RWPE2 (cell line): Measurements from ENCODE around the gene FAM187B.

Experiments
- ATAC-seq: fragments of 200-7000 bp; cut with Tn5 transposase; 3 replicates; pipeline ENCODE4 v1.9.1; 2021; ENCODE audit warnings: low read depth
- DNase-seq: peaks from one replicate; pipeline ENCODE4 v3.0.0-alpha.2; 2020; ENCODE audit warnings: low spot score
- H3K27ac ChIP-seq: fragments of 450-650 bp; 2 replicates; pipeline ENCODE4 v1.5.1; 2017; ENCODE audit warnings: mild to moderate bottlenecking; ENCODE audit not compliant: poor library complexity, severe bottlenecking
- H3K27me3 ChIP-seq: fragments of 250-450 bp; sonication (Bioruptor Pico); 2 replicates; pipeline ENCODE4 v1.5.1; 2021; ENCODE audit warnings: mild to moderate bottlenecking, moderate library complexity; ENCODE audit not compliant: insufficient read depth, poor library complexity, severe bottlenecking
- H3K36me3 ChIP-seq: fragments of 250-450 bp; sonication (Bioruptor Pico); 2 replicates; pipeline ENCODE4 v1.5.1; 2020; ENCODE audit warnings: low read depth, mild to moderate bottlenecking, moderate library complexity
- H3K4me1 ChIP-seq: fragments of 250-450 bp; sonication (Bioruptor Pico); 2 replicates; pipeline ENCODE4 v1.5.1; 2021; ENCODE audit warnings: mild to moderate bottlenecking, moderate library complexity; ENCODE audit not compliant: insufficient read depth, poor library complexity, severe bottlenecking
- H3K4me3 ChIP-seq: fragments of 250-450 bp; sonication (Bioruptor Pico); 2 replicates; pipeline ENCODE4 v1.5.1; 2021; ENCODE audit warnings: mild to moderate bottlenecking, moderate library complexity; ENCODE audit not compliant: severe bottlenecking
- H3K9me3 ChIP-seq: fragments of 250-450 bp; sonication (Bioruptor Pico); 2 replicates; pipeline ENCODE4 v1.5.1; 2021; ENCODE audit warnings: mild to moderate bottlenecking, moderate library complexity; ENCODE audit not compliant: severe bottlenecking
- CTCF ChIP-seq: fragments of 450-650 bp; IDR thresholded peaks from one replicate; pipeline ENCODE4 v1.5.1; 2017; ENCODE audit warnings: mild to moderate bottlenecking, moderate library complexity; ENCODE audit not compliant: poor library complexity, severe bottlenecking

FAM187B gene

GRCh38 chr19:35254341-35255297 lies 26.1 kb upstream of the FAM187B start:
- DNase-seq (no peak), ATAC-seq (no peak)
- H3K27me3 ChIP-seq, result no peaks in the 10 kb centered on the region
- H3K27ac ChIP-seq, result no peak overlapping the region
- H3K4me1 ChIP-seq, result no peaks in the 10 kb centered on the region
- H3K36me3 ChIP-seq, result peaks cover 64% of the 10 kb centered on the region
- no peak for TF ChIP-seq CTCF
- no peaks in the 10 kb centered on the region for H3K9me3 ChIP-seq
- no peak overlapping the region for H3K4me3 ChIP-seq

- H3K4me1 ChIP-seq, result no peaks in the 10 kb centered on the region
- ATAC-seq, result no peak
- H3K36me3 ChIP-seq, result peaks cover 57% of the 10 kb centered on the region
Observed at GRCh38 chr19:35253316-35254286, 25.1 kb upstream of the FAM187B start.

DNA sequence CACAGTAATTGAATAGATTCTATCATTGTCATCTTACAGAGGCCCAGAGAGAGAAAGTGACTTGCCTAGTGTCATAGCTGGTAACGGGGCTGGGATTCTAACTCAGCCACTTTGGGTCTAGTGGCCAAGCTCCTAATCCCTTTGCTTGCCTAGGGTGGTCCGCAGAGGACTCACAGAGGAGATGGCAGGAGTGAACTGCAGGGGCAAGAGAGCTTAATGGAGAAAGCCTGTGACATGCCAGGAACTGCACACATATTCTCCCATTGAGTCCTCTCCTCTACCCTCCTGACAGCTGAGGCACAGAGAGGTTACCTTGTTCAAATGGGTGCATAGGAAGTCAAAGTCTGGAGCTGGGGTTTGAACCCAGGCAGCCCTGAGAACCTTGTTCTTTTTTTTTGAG lies 22.9 kb upstream of the FAM187B start:
- ATAC-seq (no peak), DNase-seq (no peak)
- Histone ChIP-seq H3K9me3 (no peaks in the 10 kb centered on the region), H3K36me3 (peaks cover 49% of the 10 kb centered on the region), H3K27me3 (no peaks in the 10 kb centered on the region), H3K4me3 (no peak overlapping the region), H3K27ac (no peak overlapping the region), H3K4me1 (no peaks in the 10 kb centered on the region)
- TF ChIP-seq CTCF, result no peak

More at GRCh38 chr19:35253316-35254286, 25.1 kb upstream of the FAM187B start:
- Histone ChIP-seq H3K4me3 (no peak overlapping the region), H3K9me3 (no peaks in the 10 kb centered on the region), H3K27me3 (no peaks in the 10 kb centered on the region), H3K27ac (no peak overlapping the region)
- TF ChIP-seq CTCF, result no peak
- DNase-seq, result no peak

DNA sequence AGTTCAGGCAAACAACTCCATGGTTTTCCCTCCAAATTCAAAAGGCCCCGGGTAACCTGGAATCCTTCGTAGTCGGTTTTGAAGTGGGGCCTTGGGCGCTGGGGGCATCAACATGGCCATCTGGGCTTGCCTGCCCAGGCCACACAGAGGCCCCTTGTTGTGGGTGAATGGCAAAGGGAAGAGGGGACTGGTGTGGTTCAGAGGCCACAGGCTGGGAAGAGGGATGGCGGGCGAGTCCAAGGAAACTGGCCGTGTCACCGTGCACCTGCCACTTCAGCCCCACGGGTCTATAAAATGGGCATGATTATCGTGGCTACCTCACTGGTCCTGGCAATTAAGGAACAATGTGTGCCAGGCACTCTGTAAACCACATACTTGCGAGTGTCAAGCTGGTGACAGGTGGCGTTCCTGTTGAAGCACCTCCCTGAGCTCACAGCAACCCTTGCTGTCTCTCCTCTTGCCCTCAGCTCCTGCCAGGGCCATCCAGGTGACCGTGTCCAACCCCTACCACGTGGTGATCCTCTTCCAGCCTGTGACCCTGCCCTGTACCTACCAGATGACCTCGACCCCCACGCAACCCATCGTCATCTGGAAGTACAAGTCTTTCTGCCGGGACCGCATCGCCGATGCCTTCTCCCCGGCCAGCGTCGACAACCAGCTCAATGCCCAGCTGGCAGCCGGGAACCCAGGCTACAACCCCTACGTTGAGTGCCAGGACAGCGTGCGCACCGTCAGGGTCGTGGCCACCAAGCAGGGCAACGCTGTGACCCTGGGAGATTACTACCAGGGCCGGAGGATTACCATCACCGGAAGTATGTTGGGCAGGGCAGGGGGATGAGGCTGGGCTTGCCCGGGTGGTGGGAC lies 21.5 kb upstream of the FAM187B start:
- Histone ChIP-seq H3K36me3 (peaks cover 41% of the 10 kb centered on the region), H3K27me3 (no peaks in the 10 kb centered on the region), H3K4me3 (peak overlapping the region; percentile 54), H3K27ac (peak overlapping the region; percentile 87), H3K9me3 (no peaks in the 10 kb centered on the region), H3K4me1 (no peaks in the 10 kb centered on the region)
- no peak for ATAC-seq
- no peak for TF ChIP-seq CTCF
- no peak for DNase-seq
